BLaER1 treated with 17β-estradiol and CSF1 and Interleukin-3, amounts not matched to agents 10 nM and 100 nM (cell line): ENCODE data around the gene SLC39A11.
"Not testable (repeated sequence)": the region's sequence is repeated elsewhere in the genome, so short reads cannot be mapped to it uniquely, and the experiment has no call there.

Experiments
- H3K27ac ChIP-seq, 11 experiments: shearing (Covaris generic); formaldehyde crosslinking; 2 replicates each; pipeline ENCODE4 v1.8.1; 2022
- H3K27me3 ChIP-seq, 11 experiments: shearing (Covaris generic); formaldehyde crosslinking; 2 replicates each; pipeline ENCODE4 v1.8.1; 2022
- H3K36me3 ChIP-seq, 11 experiments: shearing (Covaris generic); formaldehyde crosslinking; 2 replicates each; pipeline ENCODE4 v1.8.1; 2022
- H3K4me1 ChIP-seq, 10 experiments: shearing (Covaris generic); formaldehyde crosslinking; 2 replicates each; pipeline ENCODE4 v1.8.1; 2022
- H3K4me2 ChIP-seq, 11 experiments: shearing (Covaris generic); formaldehyde crosslinking; 2 replicates each; pipeline ENCODE4 v1.8.1; 2022
- H3K4me3 ChIP-seq, 10 experiments: shearing (Covaris generic); formaldehyde crosslinking; 2 replicates each; pipeline ENCODE4 v1.8.1; 2022
- H3K9ac ChIP-seq, 11 experiments: shearing (Covaris generic); formaldehyde crosslinking; 2 replicates each; pipeline ENCODE4 v1.8.1; 2022
- H3K9me3 ChIP-seq, 11 experiments: shearing (Covaris generic); formaldehyde crosslinking; replicated peaks in 1 of 11; 2 replicates each; pipeline ENCODE4 v1.8.1; 2022
- H4K20me1 ChIP-seq, 11 experiments: shearing (Covaris generic); formaldehyde crosslinking; 2 replicates each; pipeline ENCODE4 v1.8.1; 2022
- Cebpa-rat ChIP-seq, 11 experiments: shearing (Covaris generic); IDR thresholded peaks; 2 replicates each; pipeline ENCODE4 v1.8.1; 2022

SLC39A11 gene

DNA sequence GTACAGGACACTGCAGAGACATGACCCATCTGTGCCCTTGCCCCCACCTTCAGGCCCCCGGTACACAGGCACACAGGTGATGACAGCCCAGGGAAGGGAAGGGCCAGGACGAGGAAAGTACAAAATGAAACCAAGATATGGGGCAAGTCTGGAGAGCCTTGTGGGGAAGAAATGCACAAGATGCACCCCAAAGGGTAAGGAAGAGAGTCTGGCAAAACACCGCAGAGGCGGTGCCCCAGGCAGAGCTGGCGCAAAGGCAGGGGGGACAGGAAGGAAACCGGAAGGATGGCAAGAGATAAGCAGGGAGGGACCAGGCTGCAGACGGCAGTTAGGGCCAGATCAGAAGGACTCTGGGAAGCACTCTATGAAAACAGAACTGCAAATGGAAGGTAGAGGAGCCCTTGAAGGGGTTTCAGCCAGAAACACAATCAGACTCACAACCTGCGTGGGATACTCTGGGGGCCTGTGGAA is 81.4 kb downstream of the SLC39A11 start:
- Histone ChIP-seq H3K4me1 (peaks cover 44 to 69% (median 56%) of the 10 kb centered on the region in 10 experiments), H3K9ac (peak overlapping the region; percentile 1 to 60 (median 30); a peak in 16 of 22 replicates), H3K4me2 (peak overlapping the region; percentile 56 to 85 (median 75)), H3K4me3 (peak overlapping the region in 4 of 10 experiments; percentile 13 to 47 (median 30); a peak in 7 of 20 replicates), H4K20me1 (no peaks in the 10 kb centered on the region), H3K27me3 (no peaks in the 10 kb centered on the region), H3K9me3 (no peaks in the 10 kb centered on the region), H3K36me3 (no peaks in the 10 kb centered on the region; a peak in 1 of 22 replicates), H3K27ac (peak overlapping the region in 9 of 11 experiments; percentile 32 to 67 (median 50); a peak in 18 of 22 replicates)
- no peak for TF ChIP-seq Cebpa-rat (IDR thresholded peaks at IDR 0.05)

DNA sequence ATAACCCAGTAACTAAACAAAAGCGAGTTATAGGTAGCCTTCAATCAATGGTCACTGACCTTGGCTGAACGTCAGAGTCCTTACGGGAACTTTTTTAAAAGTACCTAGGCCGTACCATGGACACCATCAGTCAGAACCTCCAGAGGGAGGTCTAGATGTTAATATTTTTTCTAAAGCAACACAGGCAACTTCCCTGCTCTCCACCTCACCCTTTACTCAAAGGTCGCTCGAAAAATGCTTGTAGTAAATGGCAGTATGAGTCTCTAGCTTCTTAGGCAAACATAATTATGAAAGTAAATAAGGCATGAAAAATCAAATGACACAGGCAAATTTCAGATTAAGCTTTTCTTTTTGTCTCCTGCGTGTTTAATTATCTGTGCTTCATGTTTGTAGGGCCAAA is 82.1 kb downstream of the SLC39A11 start:
- Histone ChIP-seq H3K27me3 (no peaks in the 10 kb centered on the region), H3K9ac (peak overlapping the region in 2 of 11 experiments; percentile 26 to 30; a peak in 1 of 22 replicates), H3K4me1 (peaks cover 44 to 69% (median 55%) of the 10 kb centered on the region in 10 experiments), H3K36me3 (peaks cover 0 to 2% (median 0%) of the 10 kb centered on the region in 11 experiments; a peak in 2 of 22 replicates), H3K4me3 (no peak overlapping the region), H4K20me1 (no peaks in the 10 kb centered on the region), H3K4me2 (peak overlapping the region; percentile 56 to 85 (median 75); a peak in 19 of 22 replicates), H3K9me3 (no peaks in the 10 kb centered on the region), H3K27ac (peak overlapping the region in 9 of 11 experiments; percentile 32 to 67 (median 50); a peak in 15 of 22 replicates)
- no peak for TF ChIP-seq Cebpa-rat (IDR thresholded peaks at IDR 0.05)

DNA sequence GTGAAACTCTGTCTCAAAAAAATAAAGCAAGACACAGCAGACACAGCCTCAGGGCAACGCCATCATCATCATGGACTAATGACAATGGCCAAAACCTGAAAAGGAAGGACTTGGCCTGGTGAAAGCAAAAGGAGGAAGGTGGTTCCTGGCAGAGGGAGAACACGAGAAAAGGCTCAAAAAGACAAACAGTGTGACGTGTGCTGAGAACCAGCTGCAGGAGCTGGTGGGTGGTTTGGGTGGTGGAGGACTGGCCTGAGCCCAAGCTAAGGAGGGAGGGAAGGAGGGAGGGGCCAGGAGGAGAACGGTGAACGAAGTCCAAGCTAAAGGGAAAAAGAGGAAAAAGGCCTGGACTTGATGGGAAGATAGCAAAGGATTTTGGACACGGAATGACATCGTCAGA is 85.1 kb downstream of the SLC39A11 start:
- no peak for TF ChIP-seq Cebpa-rat (IDR thresholded peaks at IDR 0.05)
- no peaks in the 10 kb centered on the region; a peak in 1 of 22 replicates for H4K20me1 ChIP-seq
- peak overlapping the region in 7 of 11 experiments; percentile 10 to 40 (median 15); a peak in 7 of 22 replicates for H3K4me2 ChIP-seq
- H3K27ac ChIP-seq = no peak overlapping the region
- no peak overlapping the region for H3K9ac ChIP-seq
- peaks cover 25 to 39% (median 31%) of the 10 kb centered on the region in 10 experiments for H3K4me1 ChIP-seq
- no peaks in the 10 kb centered on the region for H3K27me3 ChIP-seq
- H3K36me3 ChIP-seq = peaks cover 0 to 13% (median 0%) of the 10 kb centered on the region in 11 experiments; a peak in 3 of 22 replicates
- H3K4me3 ChIP-seq = no peak overlapping the region
- no peaks in the 10 kb centered on the region for H3K9me3 ChIP-seq

DNA sequence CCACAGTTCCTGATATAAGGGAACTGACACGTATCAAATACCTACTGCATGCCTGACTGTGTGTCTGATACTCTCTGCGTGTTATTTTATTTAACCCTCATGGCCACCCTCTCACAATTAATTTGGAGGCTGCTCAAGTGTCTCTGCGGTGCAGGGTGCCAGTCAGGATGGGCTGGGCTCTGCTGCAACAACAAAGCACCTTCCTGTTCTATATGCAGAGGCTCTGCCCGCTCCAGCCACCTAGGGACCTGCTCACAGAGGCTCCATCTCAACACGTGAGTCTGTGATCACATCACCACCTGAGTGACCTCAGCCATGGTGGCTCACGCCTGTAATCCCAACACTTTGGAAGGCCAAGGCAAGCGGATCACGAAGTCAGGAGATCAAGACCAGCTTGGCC is 87.1 kb downstream of the SLC39A11 start:
- H3K9ac ChIP-seq = no peak overlapping the region
- no peaks in the 10 kb centered on the region for H3K27me3 ChIP-seq
- TF ChIP-seq Cebpa-rat (IDR thresholded peaks at IDR 0.05) = no peak
- peaks cover 0 to 13% (median 0%) of the 10 kb centered on the region in 11 experiments; a peak in 3 of 22 replicates for H3K36me3 ChIP-seq
- peaks cover 13 to 34% (median 21%) of the 10 kb centered on the region in 10 experiments for H3K4me1 ChIP-seq
- no peak overlapping the region for H3K27ac ChIP-seq
- no peaks in the 10 kb centered on the region for H3K9me3 ChIP-seq
- H3K4me2 ChIP-seq = no peak overlapping the region
- H3K4me3 ChIP-seq = no peak overlapping the region
- H4K20me1 ChIP-seq = peaks cover 0 to 4% (median 0%) of the 10 kb centered on the region in 11 experiments; a peak in 2 of 22 replicates

DNA sequence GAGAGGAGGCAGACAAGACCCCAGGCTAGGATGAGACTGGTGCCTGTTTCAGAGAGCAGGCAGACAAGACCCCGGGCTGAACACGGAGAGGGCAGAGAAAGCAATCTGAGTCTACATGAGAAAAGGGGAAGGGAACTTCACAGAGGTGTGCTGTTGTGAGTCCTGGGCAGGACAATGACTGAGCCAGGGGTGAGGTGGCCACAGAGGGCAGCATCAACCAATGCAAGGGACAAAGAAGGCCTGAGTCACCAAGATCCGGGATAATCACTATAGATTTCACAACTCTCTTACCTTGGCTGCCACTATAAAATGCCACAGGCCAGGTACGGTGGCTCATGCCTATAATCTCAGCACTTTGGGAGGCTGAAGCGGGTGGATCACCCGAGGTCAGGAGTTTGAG is 89.0 kb downstream of the SLC39A11 start:
- peaks cover 0 to 13% (median 0%) of the 10 kb centered on the region in 11 experiments; a peak in 3 of 22 replicates for H3K36me3 ChIP-seq
- peak in 1 of 11 experiments; percentile 21; a peak in 1 of 22 replicates for TF ChIP-seq Cebpa-rat (IDR thresholded peaks at IDR 0.05)
- H3K4me3 ChIP-seq = no peak overlapping the region
- H3K27me3 ChIP-seq = no peaks in the 10 kb centered on the region
- H3K9ac ChIP-seq = no peak overlapping the region
- H4K20me1 ChIP-seq = peaks cover 0 to 4% (median 0%) of the 10 kb centered on the region in 11 experiments; a peak in 2 of 22 replicates
- H3K4me2 ChIP-seq = no peak overlapping the region
- no peaks in the 10 kb centered on the region for H3K9me3 ChIP-seq
- no peak overlapping the region for H3K27ac ChIP-seq
- H3K4me1 ChIP-seq = peaks cover 14 to 42% (median 25%) of the 10 kb centered on the region in 10 experiments

DNA sequence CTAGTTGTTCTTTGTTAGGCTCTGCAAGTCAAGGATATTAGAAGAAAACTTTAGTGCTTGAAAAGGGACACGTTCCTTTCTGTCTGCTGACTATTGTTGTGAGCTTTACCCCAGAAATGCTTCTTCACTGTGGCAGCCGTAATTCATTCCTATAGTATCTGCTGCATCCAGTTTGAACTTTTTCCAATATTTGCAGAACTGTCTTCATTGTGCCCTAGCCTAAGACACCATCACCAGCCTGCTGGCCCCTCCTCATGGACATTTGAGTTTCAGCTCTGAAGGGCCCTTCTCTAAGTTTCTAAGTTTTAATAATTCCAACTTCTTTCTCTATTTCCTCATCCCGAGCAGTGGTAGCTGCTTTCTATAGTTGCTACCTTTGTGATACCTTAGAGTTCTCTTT is 91.7 kb downstream of the SLC39A11 start:
- Histone ChIP-seq H3K27me3 (no peaks in the 10 kb centered on the region), H3K9me3 (peaks cover 10 to 19% (median 14%) of the 10 kb centered on the region in 11 experiments; a peak in 20 of 22 replicates), H3K27ac (no peak overlapping the region), H3K36me3 (peaks cover 0 to 21% (median 10%) of the 10 kb centered on the region in 11 experiments; a peak in 13 of 22 replicates), H3K9ac (no peak overlapping the region), H3K4me2 (no peak overlapping the region; a peak in 1 of 22 replicates), H3K4me1 (peaks cover 4 to 28% (median 18%) of the 10 kb centered on the region in 10 experiments; a peak in 16 of 20 replicates), H4K20me1 (peaks cover 0 to 4% (median 0%) of the 10 kb centered on the region in 11 experiments; a peak in 2 of 22 replicates), H3K4me3 (no peak overlapping the region)
- no peak for TF ChIP-seq Cebpa-rat (IDR thresholded peaks at IDR 0.05)

DNA sequence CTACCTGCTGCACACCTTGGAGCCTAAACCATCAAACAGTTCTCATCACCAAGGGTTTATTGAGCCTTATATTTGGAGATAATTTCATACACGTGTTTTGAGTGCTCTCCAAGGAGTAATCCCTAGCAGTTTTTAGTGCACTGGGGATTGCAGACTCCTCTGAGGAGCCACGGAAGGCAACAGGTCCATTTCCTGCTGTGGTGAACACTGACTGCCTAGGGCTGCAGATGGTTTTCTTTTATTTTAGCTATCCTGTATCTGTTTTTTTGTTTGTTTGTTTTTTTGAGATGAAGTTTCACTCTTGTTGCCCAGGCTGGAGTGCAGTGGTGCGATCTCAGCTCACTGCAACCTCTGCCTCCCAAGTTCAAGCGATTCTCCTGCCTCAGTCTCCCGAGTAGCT is 93.0 kb downstream of the SLC39A11 start:
- peaks cover 0 to 24% (median 10%) of the 10 kb centered on the region in 11 experiments; a peak in 13 of 22 replicates for H3K36me3 ChIP-seq
- H3K9ac ChIP-seq, H3K27me3 ChIP-seq, H3K4me3 ChIP-seq, H3K27ac ChIP-seq, H4K20me1 ChIP-seq: not testable (repeated sequence)
- H3K9me3 ChIP-seq = peaks cover 15 to 31% (median 23%) of the 10 kb centered on the region in 11 experiments; a peak in 20 of 22 replicates
- peak overlapping the region in 6 of 11 experiments; percentile 11 to 51 (median 32); a peak in 11 of 22 replicates for H3K4me2 ChIP-seq
- peaks cover 4 to 28% (median 18%) of the 10 kb centered on the region in 10 experiments; a peak in 16 of 20 replicates for H3K4me1 ChIP-seq

DNA sequence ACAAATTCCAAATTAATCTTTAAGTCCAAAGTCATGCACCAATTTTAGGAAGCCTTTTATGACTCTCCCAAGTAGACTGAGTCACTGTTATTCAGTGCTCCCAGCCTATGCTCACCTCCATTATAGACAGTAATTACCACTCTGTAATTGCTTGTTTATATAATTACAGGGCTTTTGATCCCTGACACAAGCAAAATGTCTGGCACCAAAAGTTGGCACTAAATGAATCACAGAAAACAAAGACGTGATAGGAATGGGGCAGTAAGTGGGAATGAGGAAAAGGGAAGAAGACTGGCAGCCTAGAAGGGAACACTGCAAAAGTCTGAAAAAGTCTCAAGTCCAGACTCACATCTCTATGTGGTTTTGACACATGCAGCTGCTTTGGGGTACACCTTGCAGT is 94.1 kb downstream of the SLC39A11 start:
- Histone ChIP-seq H4K20me1 (peaks cover 0 to 4% (median 0%) of the 10 kb centered on the region in 11 experiments; a peak in 2 of 22 replicates), H3K4me2 (no peak overlapping the region), H3K9me3 (peaks cover 15 to 31% (median 23%) of the 10 kb centered on the region in 11 experiments; a peak in 20 of 22 replicates), H3K27ac (no peak overlapping the region), H3K27me3 (no peaks in the 10 kb centered on the region), H3K9ac (no peak overlapping the region), H3K4me3 (no peak overlapping the region), H3K36me3 (peaks cover 0 to 24% (median 10%) of the 10 kb centered on the region in 11 experiments; a peak in 13 of 22 replicates), H3K4me1 (peaks cover 4 to 28% (median 18%) of the 10 kb centered on the region in 10 experiments; a peak in 16 of 20 replicates)
- no peak for TF ChIP-seq Cebpa-rat (IDR thresholded peaks at IDR 0.05)

DNA sequence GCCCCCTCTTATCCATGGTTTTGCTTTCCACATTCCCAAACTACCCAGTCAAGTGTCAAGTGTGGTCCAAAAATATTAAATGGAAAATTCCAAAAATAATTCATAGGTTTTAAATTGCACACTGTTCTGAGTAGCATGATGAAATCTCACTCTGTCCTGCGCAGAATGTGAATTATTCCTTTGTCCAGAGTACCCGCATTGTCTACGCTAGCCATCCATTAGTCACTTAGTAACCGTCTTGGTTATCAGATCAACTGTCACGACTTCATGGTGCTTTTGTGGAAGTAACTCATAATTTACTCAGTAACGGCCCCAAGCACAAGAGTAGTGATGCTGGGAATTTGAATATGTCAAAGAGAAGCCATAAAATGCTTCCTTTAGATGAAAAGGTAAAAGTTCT is 94.9 kb downstream of the SLC39A11 start:
- H3K36me3 ChIP-seq = peaks cover 0 to 24% (median 10%) of the 10 kb centered on the region in 11 experiments; a peak in 13 of 22 replicates
- peaks cover 5 to 28% (median 18%) of the 10 kb centered on the region in 10 experiments; a peak in 17 of 20 replicates for H3K4me1 ChIP-seq
- H4K20me1 ChIP-seq = peaks cover 0 to 4% (median 0%) of the 10 kb centered on the region in 11 experiments; a peak in 2 of 22 replicates
- TF ChIP-seq Cebpa-rat (IDR thresholded peaks at IDR 0.05) = no peak
- H3K4me3 ChIP-seq = no peak overlapping the region
- H3K27ac ChIP-seq = no peak overlapping the region
- no peaks in the 10 kb centered on the region for H3K27me3 ChIP-seq
- peaks cover 15 to 31% (median 23%) of the 10 kb centered on the region in 11 experiments; a peak in 20 of 22 replicates for H3K9me3 ChIP-seq
- no peak overlapping the region for H3K9ac ChIP-seq
- H3K4me2 ChIP-seq = no peak overlapping the region
